B cell (primary cell): ENCODE data around the gene XXYLT1. TPM values are rescaled to one million over a fixed set of nuclear protein-coding genes. Genes with fewer than 3 reads are reported as not detected.
"Not testable (repeated sequence)": the region's sequence is repeated elsewhere in the genome, so short reads cannot be mapped to it uniquely, and the experiment has no call there.

Experiments
- ATAC-seq: fragments of 200-7000 bp; cut with Tn5 transposase; one replicate; pipeline ENCODE4 v1.10.0; 2021; ENCODE audit warnings: low read depth, mild to moderate bottlenecking, moderate number of reproducible peaks, moderate library complexity
- CTCF ChIA-PET: fragments of 350-600 bp; sonication (Branson Sonifier 250); formaldehyde crosslinking; loops from one replicate; lab custom pipeline; 2021; ENCODE audit warnings: antibody characterized with exemption, inconsistent platforms; lab: Charles Lee
- POLR2A ChIA-PET: fragments of 350-600 bp; sonication (Branson Sonifier 250); formaldehyde crosslinking; loops from one replicate; lab custom pipeline; 2021; ENCODE audit warnings: antibody characterized with exemption; lab: Charles Lee
- DNase-seq: peaks from one replicate; pipeline ENCODE4 v3.0.0; 2013
- H2AFZ ChIP-seq: 2 replicates; pipeline ENCODE4 v1.6.1; 2012; ENCODE audit warnings: mild to moderate bottlenecking, low read depth, low read length; ENCODE audit not compliant: insufficient read depth, poor library complexity, severe bottlenecking
- H3K27ac ChIP-seq, 2 donors: 1 replicate in 1 of 2; 2 replicates in 1 of 2; pipeline ENCODE4 v1.5.1; 2012 to 2013; ENCODE audit warnings: low read length in 2 of 2, mild to moderate bottlenecking in 2 of 2, moderate library complexity in 1 of 2
- H3K27me3 ChIP-seq, 4 experiments: fragments of 200-600 bp in 1 of 4; sonication (generic) in 1 of 4; replicated peaks in 1 of 4; 1 replicate in 2 of 4; 2 replicates in 2 of 4; pipeline versions ENCODE4 v1.6.1 to v1.7.0; 2013 to 2016; ENCODE audit warnings: low read length in 3 of 4, mild to moderate bottlenecking in 2 of 4, mixed read lengths in 1 of 4, moderate library complexity in 1 of 4; ENCODE audit not compliant: insufficient read depth in 4 of 4, control insufficient read depth in 3 of 4; ENCODE audit errors: control extremely low read depth in 1 of 4
- H3K36me3 ChIP-seq, 2 experiments: replicated peaks in 1 of 2; 1 replicate in 1 of 2; 2 replicates in 1 of 2; pipeline versions ENCODE4 v1.6.1 to v1.7.1; 2013; ENCODE audit warnings: low read length in 1 of 2; ENCODE audit not compliant: insufficient read depth in 2 of 2, control insufficient read depth in 1 of 2; ENCODE audit errors: control extremely low read depth in 1 of 2, extremely low read depth in 1 of 2
- H3K4me1 ChIP-seq, 2 donors: fragments of 200-600 bp in 1 of 2; sonication (generic) in 1 of 2; 1 replicate in 1 of 2; 2 replicates in 1 of 2; pipeline versions ENCODE4 v1.5.1 to v1.6.1; 2013 to 2017; ENCODE audit warnings: low read length in 2 of 2; ENCODE audit not compliant: control insufficient read depth in 2 of 2, insufficient read depth in 2 of 2
- H3K4me2 ChIP-seq: replicated peaks from 2 replicates; pipeline ENCODE3; 2012; ENCODE audit warnings: mild to moderate bottlenecking, low read depth, low read length; ENCODE audit not compliant: poor library complexity, severe bottlenecking
- H3K4me3 ChIP-seq, 5 experiments: fragments of 200-600 bp in 1 of 5; sonication (generic) in 1 of 5; 1 replicate in 3 of 5; 2 replicates in 2 of 5; pipeline versions ENCODE4 v1.5.1 to v1.7.0; 2011 to 2016; ENCODE audit warnings: low read length in 4 of 5, mild to moderate bottlenecking in 4 of 5, low read depth in 2 of 5, control low read depth in 1 of 5, moderate library complexity in 1 of 5; ENCODE audit not compliant: insufficient read depth in 1 of 5; ENCODE audit errors: control extremely low read depth in 1 of 5, extremely low read depth in 1 of 5
- H3K79me2 ChIP-seq: fragments of 200-600 bp; sonication (generic); one replicate; pipeline ENCODE4 v1.6.0; 2016; ENCODE audit warnings: low read length; ENCODE audit not compliant: control insufficient read depth, insufficient read depth
- H3K9ac ChIP-seq: fragments of 200-600 bp; sonication (generic); 2 replicates; pipeline ENCODE4 v1.6.1; 2017; ENCODE audit warnings: mild to moderate bottlenecking, low read length, moderate library complexity
- H3K9me3 ChIP-seq, 3 donors: one replicate each; pipeline versions ENCODE4 v1.6.1 to v1.7.1; 2013; ENCODE audit warnings: low read length in 2 of 3; ENCODE audit not compliant: control insufficient read depth in 2 of 3, insufficient read depth in 1 of 3; ENCODE audit errors: control extremely low read depth in 1 of 3
- H4K20me1 ChIP-seq: 2 replicates; pipeline ENCODE4 v1.6.0; 2012; ENCODE audit warnings: mild to moderate bottlenecking, low read length; ENCODE audit not compliant: insufficient read depth, control insufficient read depth, poor library complexity, severe bottlenecking
- H3K27ac Mint-ChIP-seq: one replicate; pipeline ENCODE4 v1.8.0; 2021; ENCODE audit warnings: mixed read lengths
- H3K27me3 Mint-ChIP-seq: one replicate; pipeline ENCODE4 v1.8.0; 2021; ENCODE audit warnings: mixed read lengths
- H3K4me1 Mint-ChIP-seq: one replicate; pipeline ENCODE4 v1.8.0; 2021; ENCODE audit warnings: mixed read lengths
- H3K4me3 Mint-ChIP-seq: one replicate; pipeline ENCODE4 v1.8.0; 2021; ENCODE audit warnings: mixed read lengths
- H3K9me3 Mint-ChIP-seq: one replicate; pipeline ENCODE4 v1.8.0; 2022; ENCODE audit warnings: mixed read lengths; ENCODE audit not compliant: insufficient read depth
- EZH2 ChIP-seq: IDR thresholded peaks from 2 replicates; pipeline ENCODE4 v1.6.1; 2012; ENCODE audit warnings: borderline replicate concordance, low read depth, mild to moderate bottlenecking, moderate library complexity, low read length; ENCODE audit not compliant: insufficient read depth, poor library complexity, severe bottlenecking
- WGBS: methylation state at CpG from one replicate; pipeline ENCODE4 v1.1.5; 2013; ENCODE audit warnings: missing lambda C conversion rate; ENCODE audit not compliant: insufficient coverage; 5-methylcytosine and 5-hydroxymethylcytosine counted together
- intact Hi-C: fragments of 100-400 bp; cut with micrococcal nuclease; formaldehyde crosslinking; loops from one replicate; pipeline ENCODE4 v1.10.0; 2022
- polyA plus RNA-seq: library from polyadenylated mRNA; depleted of rRNA; stranded (reverse); fragments of >200 nt; gene quantifications from 2 replicates; pipeline ENCODE4 v1.2.3, GENCODE V29; 2012
- total RNA-seq, 2 donors: library from RNA; stranded (reverse); fragments of 120-200 nt in 1 of 2; gene quantifications; 1 replicate in 1 of 2; 2 replicates in 1 of 2; pipeline versions ENCODE4 v1.2.3 to v1.2.4, GENCODE V29; 2013 to 2022
- TF ChIP-seq, protein P1 (sequence below): fragments of 200-600 bp; IDR thresholded peaks from one replicate; pipeline ENCODE4 v1.8.0; 2022; ENCODE audit warnings: antibody characterized with exemption, mild to moderate bottlenecking

Gene XXYLT1
- total and polyA plus RNA-seq, 2 donors (not counting 1 experiment from before 2014, with no cell fraction given): 2.6 to 11.2 TPM

DNA sequence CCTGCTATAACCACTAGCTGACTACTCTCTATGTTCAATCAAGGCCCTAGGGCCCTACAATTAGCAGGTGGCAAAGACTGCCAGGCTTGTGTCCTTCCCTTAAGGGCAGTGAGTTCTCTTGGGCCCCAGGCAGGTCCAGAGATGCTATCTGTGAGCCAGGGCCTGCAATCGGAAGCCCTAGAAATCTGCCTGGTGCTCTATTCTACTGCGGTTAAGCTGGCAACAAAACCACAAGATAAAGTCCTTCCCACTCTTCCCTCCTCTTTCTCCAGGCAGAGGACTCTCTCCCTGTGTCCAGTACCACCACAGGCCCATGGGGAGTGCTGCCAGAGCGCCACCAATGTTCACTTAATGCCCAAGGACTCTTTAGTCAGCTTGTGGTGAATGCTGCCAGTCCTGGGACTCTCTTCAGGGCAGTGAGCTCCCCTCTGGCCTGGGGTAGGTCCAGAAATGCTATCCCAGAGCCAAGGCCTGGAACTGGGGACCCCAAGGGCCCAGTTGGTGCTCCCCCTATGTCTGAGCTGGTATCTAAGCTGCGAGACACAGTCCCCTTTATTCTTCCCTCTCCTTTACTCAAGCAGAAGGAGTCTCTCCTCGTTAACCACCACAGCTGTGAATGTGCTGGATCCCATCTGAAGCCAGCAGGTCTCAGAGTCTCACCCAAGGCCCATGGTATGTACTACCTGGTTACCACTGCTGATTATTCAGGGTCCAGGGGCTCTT is 34.7 kb downstream of the XXYLT1 start:
- intact Hi-C loops: no loop called here
- H3K27me3 Mint-ChIP-seq: no peaks in the 10 kb centered on the region
- H3K4me1 ChIP-seq: no peaks in the 10 kb centered on the region
- H3K4me3 Mint-ChIP-seq: no peak overlapping the region
- H3K27ac Mint-ChIP-seq: no peak overlapping the region
- TF ChIP-seq EZH2: no peak
- TF ChIP-seq, protein P1, sequence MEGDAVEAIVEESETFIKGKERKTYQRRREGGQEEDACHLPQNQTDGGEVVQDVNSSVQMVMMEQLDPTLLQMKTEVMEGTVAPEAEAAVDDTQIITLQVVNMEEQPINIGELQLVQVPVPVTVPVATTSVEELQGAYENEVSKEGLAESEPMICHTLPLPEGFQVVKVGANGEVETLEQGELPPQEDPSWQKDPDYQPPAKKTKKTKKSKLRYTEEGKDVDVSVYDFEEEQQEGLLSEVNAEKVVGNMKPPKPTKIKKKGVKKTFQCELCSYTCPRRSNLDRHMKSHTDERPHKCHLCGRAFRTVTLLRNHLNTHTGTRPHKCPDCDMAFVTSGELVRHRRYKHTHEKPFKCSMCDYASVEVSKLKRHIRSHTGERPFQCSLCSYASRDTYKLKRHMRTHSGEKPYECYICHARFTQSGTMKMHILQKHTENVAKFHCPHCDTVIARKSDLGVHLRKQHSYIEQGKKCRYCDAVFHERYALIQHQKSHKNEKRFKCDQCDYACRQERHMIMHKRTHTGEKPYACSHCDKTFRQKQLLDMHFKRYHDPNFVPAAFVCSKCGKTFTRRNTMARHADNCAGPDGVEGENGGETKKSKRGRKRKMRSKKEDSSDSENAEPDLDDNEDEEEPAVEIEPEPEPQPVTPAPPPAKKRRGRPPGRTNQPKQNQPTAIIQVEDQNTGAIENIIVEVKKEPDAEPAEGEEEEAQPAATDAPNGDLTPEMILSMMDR: no peak
- no peak overlapping the region for H3K4me2 ChIP-seq
- CTCF ChIA-PET: no interaction called here
- no peak for ATAC-seq
- no peaks in the 10 kb centered on the region for H3K36me3 ChIP-seq
- no peak overlapping the region for H3K4me3 ChIP-seq
- no peaks in the 10 kb centered on the region for H3K4me1 Mint-ChIP-seq
- H3K9me3 ChIP-seq: peaks cover 0 to 23% (median 10%) of the 10 kb centered on the region in 3 donors
- no peak overlapping the region for H2AFZ ChIP-seq
- POLR2A ChIA-PET: no interaction called here
- no peaks in the 10 kb centered on the region for H3K9me3 Mint-ChIP-seq
- no peak for DNase-seq
- no peak overlapping the region for H3K27ac ChIP-seq
- H3K9ac ChIP-seq: no peak overlapping the region
- peaks cover 0 to 5% (median 1%) of the 10 kb centered on the region in 4 experiments for H3K27me3 ChIP-seq
- no peaks in the 10 kb centered on the region for H3K79me2 ChIP-seq
- 94% methylated on average over 5 of the region's 5 CpGs for WGBS
- H4K20me1 ChIP-seq: no peaks in the 10 kb centered on the region

GRCh38 chr3:195230244-195230643 is 40.7 kb downstream of the XXYLT1 start:
- Mint-ChIP-seq H3K4me1 (peaks cover 19% of the 10 kb centered on the region), H3K27ac (no peak overlapping the region), H3K9me3 (peaks cover 2% of the 10 kb centered on the region), H3K4me3 (no peak overlapping the region), H3K27me3 (no peaks in the 10 kb centered on the region)
- ATAC-seq (no peak), DNase-seq (no peak)
- Histone ChIP-seq H3K79me2 (no peaks in the 10 kb centered on the region), H3K4me1 (peaks cover 0 to 11% of the 10 kb centered on the region in 2 donors), H3K27me3 (no peaks in the 10 kb centered on the region), H4K20me1 (no peaks in the 10 kb centered on the region), H3K36me3 (no peaks in the 10 kb centered on the region), H3K9me3 (no peaks in the 10 kb centered on the region), H3K27ac (no peak overlapping the region), H3K4me2 (no peak overlapping the region), H2AFZ (no peak overlapping the region), H3K9ac (no peak overlapping the region), H3K4me3 (no peak overlapping the region)
- intact Hi-C loops: no loop called here
- no peak for TF ChIP-seq EZH2
- TF ChIP-seq, protein P1: no peak
- no CpG with 5 or more reads among the region's 1 CpG for WGBS
- ChIA-PET POLR2A (no interaction called here), CTCF (no interaction called here)

- H3K27ac ChIP-seq, H3K9me3 Mint-ChIP-seq, H3K9ac ChIP-seq, H4K20me1 ChIP-seq, H3K4me2 ChIP-seq, H3K4me3 Mint-ChIP-seq, DNase-seq, H3K79me2 ChIP-seq, H3K4me3 ChIP-seq, H3K9me3 ChIP-seq, H3K27me3 Mint-ChIP-seq, H3K36me3 ChIP-seq, intact Hi-C loops, POLR2A ChIA-PET, CTCF ChIA-PET, H3K27me3 ChIP-seq, H2AFZ ChIP-seq, ATAC-seq, H3K27ac Mint-ChIP-seq: not testable (repeated sequence)
- H3K4me1 ChIP-seq: peaks cover 0 to 11% of the 10 kb centered on the region in 2 donors
- peaks cover 19% of the 10 kb centered on the region for H3K4me1 Mint-ChIP-seq
- 100% methylated on average over 1 of the region's 5 CpGs for WGBS
Observed at GRCh38 chr3:195228886-195229285, 42.1 kb downstream of the XXYLT1 start.
